A549 (cell line): Measurements from ENCODE around the gene MMS19. TPM values are rescaled to one million over a fixed set of nuclear protein-coding genes. Genes with fewer than 3 reads are reported as not detected.

Experiments
- ATAC-seq, 2 experiments: fragments of 200-7000 bp in 1 of 2; fragments of >200 bp in 1 of 2; cut with Nextera tagmentation in 1 of 2; cut with Tn5 transposase in 1 of 2; 3 replicates each; pipeline versions ENCODE4 v1.8.0 to v1.9.1; 2018 to 2020; ENCODE audit warnings: mild to moderate bottlenecking in 1 of 2, moderate library complexity in 1 of 2
- CTCF ChIA-PET: fragments of 300-600 bp; sonication (Branson Sonifier 250); formaldehyde crosslinking; extraction: SDS; loops from one replicate; lab custom pipeline; 2021; ENCODE audit warnings: antibody characterized with exemption, inconsistent platforms; lab: Yijun Ruan, JAX
- POLR2A ChIA-PET: fragments of 350-600 bp; formaldehyde crosslinking; extraction: SDS; loops from one replicate; lab custom pipeline; 2021; ENCODE audit warnings: antibody characterized with exemption, inconsistent platforms; lab: Yijun Ruan, JAX
- DNase-seq, 2 experiments: peaks; one replicate each; pipeline versions ENCODE4 v3.0.0 to v3.0.0-alpha.2; 2011 to 2016; ENCODE audit warnings: low read depth in 1 of 2, low spot score in 1 of 2
- FAIRE-seq: peaks from 2 replicates; lab custom pipeline; 2011; peaks lifted over from hg19 to GRCh38; lab: Jason Lieb, UNC
- H3K27ac ChIP-seq, 2 experiments: fragments of >200 bp; sonication (Bioruptor Twin); formaldehyde crosslinking; 3 replicates each; pipeline ENCODE4 v1.5.1; 2016 to 2017
- H3K4me1 ChIP-seq: fragments of >200 bp; sonication (Bioruptor Twin); formaldehyde crosslinking; 3 replicates; pipeline ENCODE4 v1.6.1; 2016
- H3K4me2 ChIP-seq: fragments of >200 bp; sonication (Bioruptor Twin); formaldehyde crosslinking; 3 replicates; pipeline ENCODE4 v1.6.1; 2016
- H3K4me3 ChIP-seq: fragments of >200 bp; sonication (Bioruptor Twin); formaldehyde crosslinking; 3 replicates; pipeline ENCODE4 v1.5.1; 2016
- H3K9me3 ChIP-seq: fragments of >200 bp; sonication (Bioruptor Twin); formaldehyde crosslinking; 3 replicates; pipeline ENCODE4 v1.6.1; 2016
- ATOH8 ChIP-seq: fragments of 250-450 bp; sonication (Bioruptor Pico); IDR thresholded peaks from 2 replicates; pipeline ENCODE4 v1.5.0; 2020; ENCODE audit warnings: low read depth, mild to moderate bottlenecking, moderate library complexity
- CBX2 ChIP-seq: fragments of 200-600 bp; sonication (generic); IDR thresholded peaks from 2 replicates; pipeline ENCODE4 v1.6.1; 2016; ENCODE audit warnings: low read depth, mild to moderate bottlenecking, borderline replicate concordance
- CHD4 ChIP-seq: fragments of 200-600 bp; sonication (generic); IDR thresholded peaks from 2 replicates; pipeline ENCODE4 v1.6.1; 2016; ENCODE audit warnings: antibody characterized with exemption, mild to moderate bottlenecking, borderline replicate concordance
- E2F6 ChIP-seq: IDR thresholded peaks from 2 replicates; pipeline ENCODE4 v1.6.1; 2012; ENCODE audit warnings: low read depth, borderline replicate concordance
- EHMT2 ChIP-seq: fragments of 200-600 bp; sonication (generic); IDR thresholded peaks from 2 replicates; pipeline ENCODE4 v1.6.1; 2016; ENCODE audit warnings: antibody characterized with exemption, low read depth, mild to moderate bottlenecking, moderate library complexity
- EP300 ChIP-seq, 2 experiments: fragments of >200 bp; sonication (Bioruptor Twin); formaldehyde crosslinking; IDR thresholded peaks; 2 replicates in 1 of 2; 3 replicates in 1 of 2; pipeline ENCODE4 v1.6.1; 2016 to 2017
- GATA3 ChIP-seq: IDR thresholded peaks from 2 replicates; pipeline ENCODE4 v1.6.1; 2012; ENCODE audit warnings: borderline replicate concordance
- HDAC2 ChIP-seq: fragments of 200-600 bp; sonication (generic); IDR thresholded peaks from 2 replicates; pipeline ENCODE4 v1.6.1; 2016
- HES2 ChIP-seq: fragments of >200 bp; sonication (Bioruptor Twin); formaldehyde crosslinking; IDR thresholded peaks from 2 replicates; pipeline ENCODE4 v1.6.1; 2016
- HEYL ChIP-seq: fragments of 250-450 bp; sonication (Bioruptor Pico); IDR thresholded peaks from 2 replicates; pipeline ENCODE4 v1.8.0; 2021; ENCODE audit warnings: mild to moderate bottlenecking, moderate library complexity
- JUN ChIP-seq, 2 experiments: fragments of >200 bp; sonication (Bioruptor Twin); formaldehyde crosslinking; IDR thresholded peaks; 2 replicates in 1 of 2; 3 replicates in 1 of 2; pipeline ENCODE4 v1.6.1; 2016 to 2017
- JUNB ChIP-seq: fragments of >200 bp; sonication (Bioruptor Twin); formaldehyde crosslinking; IDR thresholded peaks from 2 replicates; pipeline ENCODE4 v1.6.1; 2016
- KDM1A ChIP-seq: fragments of 200-600 bp; sonication (generic); IDR thresholded peaks from 2 replicates; pipeline ENCODE4 v1.6.1; 2016; ENCODE audit warnings: low read depth, mild to moderate bottlenecking
- KDM5A ChIP-seq: fragments of 200-600 bp; sonication (generic); IDR thresholded peaks from 2 replicates; pipeline ENCODE4 v1.6.1; 2016; ENCODE audit warnings: antibody characterized with exemption, mild to moderate bottlenecking
- NR3C1 ChIP-seq: fragments of >200 bp; sonication (Bioruptor Twin); formaldehyde crosslinking; IDR thresholded peaks from 3 replicates; pipeline ENCODE4 v1.6.1; 2017
- RAD21 ChIP-seq, 2 experiments: fragments of >200 bp in 1 of 2; sonication (Bioruptor Twin) in 1 of 2; formaldehyde crosslinking in 1 of 2; IDR thresholded peaks in 1 of 2; conservative IDR thresholded peaks in 1 of 2; 2 replicates in 1 of 2; 3 replicates in 1 of 2; pipeline ENCODE4 v1.6.1; 2012 to 2018; ENCODE audit warnings: inconsistent platforms in 1 of 2
- RFX5 ChIP-seq: fragments of 450-650 bp; IDR thresholded peaks from 2 replicates; pipeline ENCODE4 v1.7.1; 2014; ENCODE audit warnings: antibody characterized with exemption, mild to moderate bottlenecking, moderate library complexity
- SREBF2 ChIP-seq: fragments of 450-650 bp; IDR thresholded peaks from 2 replicates; pipeline ENCODE4 v1.6.1; 2014; ENCODE audit warnings: mild to moderate bottlenecking, moderate library complexity
- TFCP2L1 ChIP-seq: fragments of 250-450 bp; sonication (Bioruptor Pico); IDR thresholded peaks from 2 replicates; pipeline ENCODE4 v1.5.0; 2021; ENCODE audit warnings: mild to moderate bottlenecking
- TP53 ChIP-seq: fragments of 250-450 bp; sonication (Bioruptor Pico); IDR thresholded peaks from 2 replicates; pipeline ENCODE4 v1.5.0; 2021; ENCODE audit warnings: mild to moderate bottlenecking, moderate library complexity
- ZFP36 ChIP-seq: fragments of 450-650 bp; IDR thresholded peaks from 2 replicates; pipeline ENCODE4 v1.6.1; 2014; ENCODE audit warnings: borderline replicate concordance; ENCODE audit not compliant: partially characterized antibody
- ZSCAN20 ChIP-seq: fragments of 250-450 bp; sonication (Bioruptor Pico); IDR thresholded peaks from 2 replicates; pipeline ENCODE4 v1.8.0; 2022; ENCODE audit warnings: mild to moderate bottlenecking, moderate library complexity
- WGBS: methylation state at CpG from one replicate; pipeline ENCODE4 v1.1.6; 2017; ENCODE audit errors: missing lambda C conversion rate; 5-methylcytosine and 5-hydroxymethylcytosine counted together
- polyA plus RNA-seq, 4 experiments: library from polyadenylated mRNA; depleted of rRNA in 3 of 4; stranded (reverse); fragments of >200 nt; fragmentation: RNase III in 1 of 4; extraction: RNeasy Plus Mini Kit Qiagen cat#74134 plus additional on column Dnase treatment in 1 of 4; gene quantifications; 2 replicates in 3 of 4; 3 replicates in 1 of 4; pipeline ENCODE4 v1.2.3, GENCODE V29; 2011 to 2017
- TF ChIP-seq, protein P1 (sequence below): fragments of >200 bp; sonication (Bioruptor Twin); formaldehyde crosslinking; IDR thresholded peaks from 3 replicates; pipeline ENCODE4 v1.5.1; 2016
- TF ChIP-seq, protein P2 (sequence below): fragments of >200 bp; sonication (Bioruptor Twin); formaldehyde crosslinking; IDR thresholded peaks from 3 replicates; pipeline ENCODE4 v1.6.1; 2016

MMS19 gene
- polyA plus RNA-seq, 2 of the 4 experiments (the other 2 are of a cell fraction): 60.6 to 65.6 TPM

GRCh38 chr10:97456686-97457065 is 41.5 kb downstream of the MMS19 start:
- Histone ChIP-seq H3K4me3 (no peak overlapping the region), H3K4me2 (no peak overlapping the region), H3K9me3 (no peaks in the 10 kb centered on the region), H3K4me1 (no peaks in the 10 kb centered on the region), H3K27ac (no peak overlapping the region)
- TF ChIP-seq JUNB: no peak
- TF ChIP-seq TFCP2L1: no peak
- TF ChIP-seq KDM1A: no peak
- TF ChIP-seq EP300 (IDR thresholded peaks at IDR 0.05): no peak
- TF ChIP-seq CBX2: no peak
- no peak for TF ChIP-seq CHD4
- TF ChIP-seq HDAC2: no peak
- TF ChIP-seq, protein P1, sequence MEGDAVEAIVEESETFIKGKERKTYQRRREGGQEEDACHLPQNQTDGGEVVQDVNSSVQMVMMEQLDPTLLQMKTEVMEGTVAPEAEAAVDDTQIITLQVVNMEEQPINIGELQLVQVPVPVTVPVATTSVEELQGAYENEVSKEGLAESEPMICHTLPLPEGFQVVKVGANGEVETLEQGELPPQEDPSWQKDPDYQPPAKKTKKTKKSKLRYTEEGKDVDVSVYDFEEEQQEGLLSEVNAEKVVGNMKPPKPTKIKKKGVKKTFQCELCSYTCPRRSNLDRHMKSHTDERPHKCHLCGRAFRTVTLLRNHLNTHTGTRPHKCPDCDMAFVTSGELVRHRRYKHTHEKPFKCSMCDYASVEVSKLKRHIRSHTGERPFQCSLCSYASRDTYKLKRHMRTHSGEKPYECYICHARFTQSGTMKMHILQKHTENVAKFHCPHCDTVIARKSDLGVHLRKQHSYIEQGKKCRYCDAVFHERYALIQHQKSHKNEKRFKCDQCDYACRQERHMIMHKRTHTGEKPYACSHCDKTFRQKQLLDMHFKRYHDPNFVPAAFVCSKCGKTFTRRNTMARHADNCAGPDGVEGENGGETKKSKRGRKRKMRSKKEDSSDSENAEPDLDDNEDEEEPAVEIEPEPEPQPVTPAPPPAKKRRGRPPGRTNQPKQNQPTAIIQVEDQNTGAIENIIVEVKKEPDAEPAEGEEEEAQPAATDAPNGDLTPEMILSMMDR: no peak
- no peak for TF ChIP-seq GATA3
- no peak for TF ChIP-seq RAD21 (conservative IDR thresholded peaks at IDR 0.05 in 1 of 2, IDR thresholded peaks at IDR 0.05 in 1 of 2)
- ATAC-seq (no peak), FAIRE-seq (no peak), DNase-seq (no peak)
- WGBS: 92% methylated on average over 3 of the region's 3 CpGs
- ChIA-PET POLR2A (no interaction called here), CTCF (interaction anchor here (0.7 to 12.9 kb wide), 6 partner anchors 12 to 178 kb away, joined by 3 to 218 read pairs (median 5); no protein-coding TSS in a partner anchor)

- WGBS: 87% methylated on average over 5 of the region's 5 CpGs
- no peak for FAIRE-seq
- ATAC-seq: no peak
- H3K4me2 ChIP-seq: no peak overlapping the region
- TF ChIP-seq RFX5: no peak
- no peak for TF ChIP-seq HES2
- no peak for TF ChIP-seq ZSCAN20 (CRISPR knock-in tag)
- no peak for TF ChIP-seq KDM5A
- no peak for TF ChIP-seq TP53 (CRISPR knock-in tag)
- no peak for TF ChIP-seq ATOH8
- no peak for TF ChIP-seq JUN (IDR thresholded peaks at IDR 0.05)
- TF ChIP-seq SREBF2: no peak
- no peak for TF ChIP-seq ZFP36
- TF ChIP-seq JUNB: no peak
- no peak for TF ChIP-seq TFCP2L1
- no peak for TF ChIP-seq NR3C1
- no peak for TF ChIP-seq HEYL (CRISPR knock-in tag)
- TF ChIP-seq E2F6: no peak
- TF ChIP-seq EHMT2: no peak
- TF ChIP-seq, protein P2, sequence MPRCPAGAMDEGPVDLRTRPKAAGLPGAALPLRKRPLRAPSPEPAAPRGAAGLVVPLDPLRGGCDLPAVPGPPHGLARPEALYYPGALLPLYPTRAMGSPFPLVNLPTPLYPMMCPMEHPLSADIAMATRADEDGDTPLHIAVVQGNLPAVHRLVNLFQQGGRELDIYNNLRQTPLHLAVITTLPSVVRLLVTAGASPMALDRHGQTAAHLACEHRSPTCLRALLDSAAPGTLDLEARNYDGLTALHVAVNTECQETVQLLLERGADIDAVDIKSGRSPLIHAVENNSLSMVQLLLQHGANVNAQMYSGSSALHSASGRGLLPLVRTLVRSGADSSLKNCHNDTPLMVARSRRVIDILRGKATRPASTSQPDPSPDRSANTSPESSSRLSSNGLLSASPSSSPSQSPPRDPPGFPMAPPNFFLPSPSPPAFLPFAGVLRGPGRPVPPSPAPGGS: no peak
- no peaks in the 10 kb centered on the region for H3K9me3 ChIP-seq
- DNase-seq: no peak
- CTCF ChIA-PET: interaction anchor here (0.9 to 12.9 kb wide), 7 partner anchors 11 to 156 kb away, joined by 3 to 218 read pairs (median 4); partner anchors contain the start of gene ANKRD2
- H3K4me1 ChIP-seq: no peaks in the 10 kb centered on the region
- H3K27ac ChIP-seq: no peak overlapping the region
- H3K4me3 ChIP-seq: no peak overlapping the region
- POLR2A ChIA-PET: no interaction called here
These were observed 42.1 kb downstream of the MMS19 start for GRCh38 chr10:97456034-97456685.
